CD4-positive, alpha-beta T cell treated with Interleukin-15 for 1 hour (primary cell): ENCODE measurements around the gene KRT13.
A peak's percentile ranks its signal among the peaks of the same experiment; 100 is the strongest.

Source experiments
- DNase-seq: peaks from one replicate; pipeline ENCODE4 v3.0.0-alpha.2; 2020

The KRT13 gene

DNA sequence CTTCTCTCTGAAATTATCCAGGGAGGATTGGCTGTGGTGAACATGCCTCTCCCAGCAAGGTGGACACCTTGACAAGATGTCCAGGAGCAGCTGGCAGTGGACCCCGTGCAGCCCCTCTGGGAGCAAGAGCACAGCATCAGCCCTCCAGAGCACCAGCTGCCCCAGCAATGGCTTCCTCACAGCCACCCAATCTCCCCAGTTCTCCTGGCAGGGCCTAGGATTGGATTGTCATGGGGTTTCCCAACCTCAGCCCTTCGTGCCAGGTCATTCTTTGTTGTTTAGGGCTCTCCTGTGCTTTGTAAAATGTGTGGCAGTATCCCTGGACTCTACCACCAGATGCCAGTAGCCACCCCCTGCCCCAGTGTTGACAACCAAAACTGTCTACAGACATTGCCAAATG lies 13.9 kb downstream of the KRT13 start:
- no peak for DNase-seq

DNA sequence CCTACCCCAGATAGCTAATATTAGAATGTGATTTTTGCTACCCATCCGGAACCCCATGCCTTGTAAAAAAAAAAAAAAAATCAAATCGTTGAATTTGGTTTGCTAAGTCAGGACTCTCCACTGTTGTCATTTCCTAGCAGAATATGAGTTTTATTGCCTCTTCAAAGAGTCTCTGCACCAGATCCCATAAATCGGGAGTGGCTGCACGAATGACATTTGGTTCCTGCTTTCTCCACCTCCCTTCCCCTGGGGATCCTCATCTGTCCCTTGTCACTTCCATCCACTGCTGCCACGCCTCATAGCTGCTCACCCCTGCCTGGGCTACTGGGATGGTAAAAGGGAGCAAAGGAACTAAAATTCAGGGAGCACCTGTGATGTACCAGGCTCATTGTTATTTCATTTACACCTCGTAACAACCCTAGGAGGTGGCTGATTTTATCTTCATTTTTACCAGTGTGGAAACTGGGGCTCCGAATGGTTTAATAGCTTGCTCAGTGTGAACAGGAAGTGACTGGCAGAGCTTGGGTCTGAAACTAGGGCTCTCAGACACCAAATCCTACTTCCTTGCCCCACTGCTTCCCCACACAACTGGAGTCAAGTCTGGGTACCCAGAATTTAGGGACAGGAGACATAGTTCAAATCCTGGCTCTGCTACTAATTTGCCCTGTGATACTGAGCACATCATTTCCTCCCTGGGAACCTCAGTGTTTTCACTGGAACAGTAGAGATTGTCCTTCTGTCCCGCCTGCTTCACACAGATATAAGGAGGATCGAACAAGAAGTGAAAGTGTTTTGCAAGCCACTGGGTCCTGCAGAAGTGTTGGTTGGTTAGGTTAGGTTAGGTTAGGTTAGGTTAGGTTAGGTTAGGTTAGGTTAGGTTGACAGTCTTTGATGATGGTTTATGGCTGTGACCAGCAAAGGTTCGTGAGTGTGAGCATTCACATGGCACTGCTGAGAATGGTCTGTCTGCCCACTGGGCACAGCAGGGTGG lies 15.1 kb downstream of the KRT13 start:
- no peak for DNase-seq

DNA sequence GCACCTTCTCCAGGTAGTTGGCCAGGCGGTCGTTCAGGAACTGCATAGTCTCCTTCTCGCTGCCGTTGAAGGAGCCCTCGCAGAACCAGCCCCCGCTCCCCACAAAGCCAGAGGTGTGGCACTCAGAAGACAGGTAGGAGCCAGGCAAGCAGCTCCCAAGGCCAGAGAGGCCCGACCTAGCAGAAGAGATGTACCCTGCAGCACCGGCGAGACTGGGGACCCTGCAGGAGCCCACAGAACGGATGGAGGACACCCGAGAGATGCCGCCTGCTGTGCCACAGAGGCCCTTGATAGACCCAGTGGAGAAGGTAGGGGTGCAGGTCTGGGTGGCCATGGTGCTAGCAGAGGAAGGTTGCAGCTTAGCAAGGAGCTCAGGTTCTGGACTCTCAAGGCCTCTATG lies 15.9 kb downstream of the KRT13 start, which contains the start of gene KRT36:
TSS of gene KRT36 (minus strand) at position 380 of the 400 bp plus-strand sequence. CDS start at position 334, 46 bp downstream.
- DNase-seq, result no peak

DNA sequence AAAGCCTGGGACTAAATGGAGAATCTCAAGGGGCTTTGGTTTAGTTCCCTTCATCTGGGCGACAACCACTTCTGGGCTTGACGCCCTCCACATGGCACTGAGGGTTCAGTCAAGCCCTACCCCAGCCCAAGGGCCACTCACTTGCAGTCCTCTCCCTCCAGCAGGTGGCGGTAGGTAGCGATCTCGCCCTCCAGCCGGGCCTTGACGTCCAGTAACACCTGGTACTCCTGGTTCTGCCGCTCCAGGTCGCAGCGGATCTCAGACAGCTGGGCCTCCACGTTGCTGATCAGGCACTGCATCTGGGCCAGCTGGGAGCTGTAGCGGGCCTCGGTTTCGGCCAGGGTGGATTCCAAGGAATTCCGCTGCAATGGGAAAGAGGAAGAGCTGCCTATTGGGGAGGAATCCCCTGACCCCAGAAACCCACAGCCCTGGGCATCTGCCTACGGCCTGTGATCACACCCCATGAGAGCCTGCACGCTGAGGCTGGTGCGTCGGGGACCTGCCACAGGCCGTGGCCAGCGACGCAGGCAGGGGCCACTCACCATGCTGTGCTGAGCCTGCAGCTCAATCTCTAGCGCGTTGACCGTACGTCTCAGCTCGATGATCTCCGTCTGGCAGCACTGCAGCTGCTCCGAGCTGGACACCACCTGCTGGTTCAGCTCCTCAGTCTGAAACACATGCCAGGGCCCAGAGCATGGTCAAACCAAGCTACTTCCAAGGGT lies 18.4 kb downstream of the KRT13 start:
- DNase-seq, result peak; percentile 33

DNA sequence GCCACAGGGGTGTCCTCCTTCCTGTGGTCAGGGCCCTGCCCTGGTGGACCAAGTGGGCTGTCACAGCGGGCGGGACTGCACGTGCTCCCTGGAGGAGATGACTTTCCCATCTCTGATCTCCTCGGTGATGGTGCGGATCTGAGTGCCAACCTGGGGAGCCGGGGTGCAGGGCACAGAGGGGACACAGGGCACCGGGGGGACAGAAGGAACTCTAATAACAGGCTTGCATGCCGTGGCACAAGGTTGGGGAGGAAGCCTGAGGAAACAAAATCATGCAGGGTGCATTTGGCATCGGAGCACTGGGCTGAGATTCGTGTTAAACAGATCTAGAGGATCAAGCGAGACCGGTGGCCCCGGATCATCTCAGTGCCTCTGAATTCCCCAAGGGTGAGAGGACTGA lies 19.1 kb downstream of the KRT13 start:
- no peak for DNase-seq

DNA sequence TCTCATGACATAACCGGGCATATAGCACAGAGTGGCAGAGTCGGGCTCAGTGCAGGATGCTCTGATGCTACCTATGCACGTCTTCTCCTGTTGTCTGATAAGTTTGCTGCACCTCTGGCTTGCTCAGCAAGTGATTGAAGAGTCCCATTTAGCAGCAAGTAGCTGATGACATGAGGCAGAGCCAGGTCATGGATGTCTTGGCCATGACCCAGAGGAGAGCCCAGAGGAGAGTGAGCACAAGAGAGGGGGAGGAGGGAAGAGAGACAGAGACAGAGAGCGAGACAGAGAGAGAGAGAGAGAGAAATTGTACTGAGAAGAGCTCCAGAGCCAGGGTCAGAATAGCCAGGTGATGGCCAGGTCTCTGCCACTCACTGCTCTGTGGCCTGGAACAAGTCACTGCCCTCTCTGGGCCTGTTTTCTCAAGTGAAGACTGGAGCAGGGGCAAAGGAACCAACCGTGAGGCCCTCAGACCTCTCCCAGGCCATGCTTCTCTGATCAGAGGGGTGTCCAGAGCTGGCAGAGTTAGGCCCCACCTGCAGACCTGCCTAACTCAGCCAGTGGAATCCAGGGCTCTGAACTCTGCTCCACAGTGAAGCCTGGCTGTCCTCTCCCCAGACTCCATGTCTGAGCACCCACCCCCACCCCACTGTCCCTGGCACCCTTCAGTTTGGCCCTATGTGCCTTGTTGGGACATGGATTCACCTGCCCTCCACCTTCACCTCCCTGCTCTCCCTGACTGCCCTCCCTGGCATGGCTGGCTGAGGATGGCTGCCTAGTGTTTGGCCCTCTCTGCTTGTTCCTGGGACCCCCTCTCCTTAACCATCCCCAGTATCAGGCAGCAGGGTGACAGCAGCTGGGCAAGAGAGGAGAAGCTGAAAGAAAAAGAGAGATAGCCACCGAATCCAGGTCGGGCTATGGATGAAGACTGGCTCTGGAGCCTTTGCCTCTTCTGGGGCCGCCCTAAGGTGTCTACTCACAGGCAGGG lies 20.2 kb downstream of the KRT13 start:
- no peak for DNase-seq

DNA sequence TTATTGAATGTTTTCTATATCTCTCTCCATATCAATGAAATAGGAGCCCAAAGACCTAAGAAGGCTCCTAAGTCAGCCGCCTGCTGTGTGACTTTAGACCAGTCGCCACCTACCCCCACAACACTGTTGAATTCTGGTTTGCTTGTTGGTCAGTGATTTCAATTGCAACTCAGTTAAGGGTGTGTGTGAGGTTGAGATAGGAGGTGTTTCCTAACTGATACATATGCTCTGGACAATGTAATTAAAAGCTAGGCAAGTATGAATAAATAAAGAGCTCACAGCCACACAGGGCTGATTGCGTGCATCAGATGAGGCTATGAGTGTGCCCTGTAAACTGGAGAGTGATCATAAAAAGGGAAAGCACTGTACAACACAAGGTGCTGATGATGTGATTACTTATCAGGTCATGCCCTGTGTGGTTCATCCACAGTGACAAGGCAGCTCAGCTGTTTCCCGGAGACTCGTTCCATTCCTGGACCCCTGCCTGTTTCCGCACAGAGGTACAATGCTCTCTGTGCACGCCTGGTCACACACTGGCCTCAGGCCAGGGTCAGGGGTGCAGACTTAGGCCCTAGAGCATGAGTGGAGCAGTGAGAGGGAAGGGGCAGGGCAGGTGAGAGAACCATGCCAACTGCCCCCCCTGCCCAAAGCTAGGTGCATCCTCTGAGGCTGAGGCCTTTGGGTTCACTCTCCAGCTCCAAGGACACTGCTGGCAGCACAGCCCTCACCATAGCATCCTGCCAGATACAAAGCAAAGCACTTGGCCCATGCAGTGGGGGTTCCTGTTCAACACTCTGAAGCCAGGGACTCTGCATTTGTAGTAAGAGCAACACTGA lies 21.2 kb downstream of the KRT13 start:
- DNase-seq, result no peak

DNA sequence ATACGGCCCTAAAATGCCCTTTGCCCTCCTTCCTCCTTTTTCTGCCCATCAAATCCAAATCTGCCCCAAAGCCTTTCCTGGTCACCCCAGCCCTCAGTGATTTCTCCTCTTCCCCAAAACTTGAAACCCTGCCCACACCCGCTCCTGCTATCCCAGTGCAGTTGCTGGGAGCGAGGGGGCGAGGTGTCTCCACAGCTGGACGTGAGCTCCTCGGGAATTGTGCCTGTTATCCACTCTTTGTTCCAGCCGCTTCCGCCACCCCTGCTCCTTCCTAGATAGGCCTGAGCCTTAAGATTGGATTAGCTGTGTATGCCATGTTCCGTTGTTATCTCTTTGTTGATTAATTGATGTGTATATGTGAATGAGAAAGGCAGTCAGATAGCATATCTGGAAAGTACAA lies 21.9 kb downstream of the KRT13 start:
- no peak for DNase-seq

DNA sequence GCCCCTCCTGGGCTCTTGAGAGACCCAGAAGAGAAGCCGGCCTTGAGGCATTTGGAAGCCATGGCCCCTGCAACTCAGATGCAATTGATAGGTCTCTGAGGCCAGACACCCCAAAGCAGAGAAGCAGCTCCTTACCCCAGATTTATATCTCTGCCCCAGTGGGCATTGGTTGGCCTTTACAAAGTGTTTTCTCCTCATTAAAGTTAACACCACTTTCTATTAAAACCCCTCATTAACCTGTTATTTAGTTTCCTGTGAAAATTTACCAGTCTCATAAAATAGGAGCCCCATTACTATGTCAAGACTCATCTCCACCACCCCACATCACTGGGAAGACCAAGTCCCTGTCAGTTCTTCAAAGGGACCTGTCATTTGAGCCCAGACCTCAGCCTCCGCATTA lies 24.4 kb downstream of the KRT13 start, which contains the start of gene KRT35:
TSS of gene KRT35 (minus strand) at position 116 of the 400 bp plus-strand sequence. CDS start at position 62, 54 bp downstream.
- DNase-seq, result no peak

DNA sequence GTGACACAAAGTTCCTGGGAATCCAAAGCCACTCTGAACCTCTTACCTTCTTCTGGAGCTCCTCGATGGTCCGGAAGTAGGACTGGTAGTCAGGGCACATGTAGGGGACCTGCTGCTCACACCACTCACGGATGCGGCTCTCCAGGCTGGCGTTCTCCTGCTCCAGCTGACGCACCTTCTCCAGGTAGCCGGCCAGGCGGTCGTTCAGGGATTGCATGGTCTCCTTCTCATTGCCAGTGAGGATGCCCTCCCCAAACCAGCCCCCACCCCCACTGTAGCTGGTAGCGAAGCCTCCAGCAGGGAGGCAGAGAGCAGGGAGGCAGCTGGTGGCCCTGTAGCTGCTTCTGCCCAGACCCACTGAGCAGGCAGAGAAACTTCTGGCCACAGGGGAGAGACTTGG lies 24.8 kb downstream of the KRT13 start:
- no peak for DNase-seq

DNA sequence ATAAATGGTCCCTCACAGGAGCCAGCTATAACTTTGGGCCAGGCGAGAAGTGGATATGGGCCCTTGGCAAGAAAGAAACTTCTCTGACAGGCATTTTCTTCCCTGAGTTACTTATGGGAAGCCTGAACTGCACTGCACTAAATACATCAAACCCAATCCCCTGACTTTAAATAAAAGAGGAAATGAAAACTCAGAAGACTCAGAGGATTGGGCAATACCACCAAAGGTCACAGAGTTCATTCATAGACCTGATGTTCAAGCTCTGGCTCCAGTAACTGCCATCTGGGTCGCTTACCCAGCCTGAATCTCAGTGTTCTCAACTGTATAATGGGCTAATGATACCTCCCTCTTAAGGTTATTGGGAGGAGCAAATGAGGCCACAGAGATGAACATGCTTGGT lies 25.3 kb downstream of the KRT13 start:
- no peak for DNase-seq

DNA sequence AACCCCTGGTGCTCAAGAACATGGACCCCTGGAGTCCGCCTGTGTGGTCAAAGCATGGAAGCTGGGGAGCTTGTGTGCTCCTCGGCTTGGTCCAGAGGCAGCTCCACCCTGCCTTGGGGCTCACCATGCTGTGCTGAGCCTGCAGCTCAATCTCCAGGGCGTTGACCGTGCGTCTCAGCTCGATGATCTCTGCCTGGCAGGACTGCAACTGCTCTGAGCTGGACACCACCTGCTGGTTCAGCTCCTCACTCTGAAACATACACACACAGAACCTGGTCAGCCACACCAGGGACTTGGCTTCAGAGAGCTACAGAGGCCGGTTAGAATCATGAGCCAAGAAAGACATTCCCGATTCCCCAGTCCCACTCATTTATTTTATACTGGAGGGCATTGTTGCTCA lies 27.2 kb downstream of the KRT13 start:
- no peak for DNase-seq

DNA sequence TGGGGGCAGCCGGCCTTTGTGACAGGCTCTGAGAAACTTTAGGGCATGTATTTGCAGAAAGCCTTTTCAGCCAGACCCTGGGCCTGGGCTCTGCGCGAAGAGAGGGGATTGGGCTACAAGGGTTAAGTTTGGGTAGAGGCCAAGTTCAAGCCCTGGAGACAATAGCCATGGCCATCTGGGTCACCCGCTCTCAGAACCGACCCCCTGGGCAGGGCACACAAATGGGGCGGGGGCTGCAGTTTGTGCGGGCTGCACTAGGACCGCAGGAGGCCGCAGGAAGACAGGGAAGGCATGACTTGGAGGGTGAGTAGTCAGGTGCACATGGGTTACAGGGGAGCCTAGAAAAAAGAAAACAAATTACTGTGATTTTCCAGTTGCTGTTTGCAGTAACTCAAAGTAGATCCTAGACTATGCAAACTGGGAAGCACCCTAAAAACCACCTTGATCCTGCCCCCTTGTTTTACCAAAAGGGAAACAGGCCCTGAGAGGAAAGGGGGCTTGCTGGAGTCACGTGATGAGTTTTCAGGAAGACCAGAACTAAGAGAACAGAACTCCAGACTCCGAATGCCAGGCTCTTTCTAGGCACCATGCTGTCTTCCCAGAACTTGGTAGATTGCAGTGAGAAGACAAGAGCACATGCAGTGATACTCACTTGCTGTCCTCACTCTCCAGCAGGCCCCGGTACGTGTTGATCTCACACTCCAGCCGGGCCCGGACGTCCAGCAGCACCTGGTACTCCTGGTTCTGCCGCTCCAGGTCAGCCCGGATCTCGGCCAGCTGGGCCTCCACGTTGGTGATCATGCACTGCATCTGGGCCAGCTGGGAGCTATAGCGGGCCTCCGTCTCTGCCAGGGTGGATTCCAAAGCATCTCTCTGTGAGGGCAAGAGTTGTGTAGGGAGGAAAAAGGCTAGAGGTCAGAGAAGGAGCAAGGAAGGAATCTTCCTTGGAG lies 28.3 kb downstream of the KRT13 start:
- no peak for DNase-seq

DNA sequence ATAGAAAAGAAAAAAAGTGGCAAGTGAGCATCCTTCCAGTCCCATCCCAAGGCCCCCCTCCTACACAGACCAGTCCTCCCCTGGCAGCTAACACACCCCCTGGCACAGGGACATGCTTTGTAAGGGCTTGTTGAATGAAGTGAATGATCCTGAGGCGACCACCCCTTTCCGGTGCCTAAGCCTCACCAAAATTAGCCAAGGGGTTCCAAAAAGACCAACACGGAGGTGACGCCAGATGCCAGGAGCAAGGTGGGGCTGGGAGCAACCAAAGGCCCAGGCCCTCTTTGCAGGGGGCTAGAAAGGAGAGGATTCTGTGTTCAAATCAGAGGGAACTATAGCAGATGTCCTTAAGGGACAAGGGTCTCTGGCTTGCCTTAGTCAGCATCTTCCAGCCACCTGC lies 30.0 kb downstream of the KRT13 start:
- no peak for DNase-seq

DNA sequence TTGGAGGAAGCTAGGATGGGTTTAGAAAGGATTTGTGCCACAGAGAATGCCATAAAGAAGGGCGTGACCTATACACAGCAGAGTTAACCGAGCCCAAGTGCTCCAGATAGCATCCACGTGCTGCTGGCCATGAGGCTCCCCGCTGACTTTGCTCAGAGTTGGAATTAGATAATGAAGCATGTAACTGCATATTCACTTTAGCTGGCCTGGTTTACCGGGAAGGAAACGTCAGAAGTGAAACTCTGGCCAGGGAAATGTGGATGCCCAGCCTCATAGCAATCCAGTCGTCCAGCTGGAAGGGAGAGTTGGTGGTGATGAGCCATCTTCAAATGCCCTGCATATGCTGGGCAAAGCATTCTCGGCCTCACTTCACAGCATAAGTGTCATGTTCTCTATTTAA lies 30.5 kb downstream of the KRT13 start:
- no peak for DNase-seq

DNA sequence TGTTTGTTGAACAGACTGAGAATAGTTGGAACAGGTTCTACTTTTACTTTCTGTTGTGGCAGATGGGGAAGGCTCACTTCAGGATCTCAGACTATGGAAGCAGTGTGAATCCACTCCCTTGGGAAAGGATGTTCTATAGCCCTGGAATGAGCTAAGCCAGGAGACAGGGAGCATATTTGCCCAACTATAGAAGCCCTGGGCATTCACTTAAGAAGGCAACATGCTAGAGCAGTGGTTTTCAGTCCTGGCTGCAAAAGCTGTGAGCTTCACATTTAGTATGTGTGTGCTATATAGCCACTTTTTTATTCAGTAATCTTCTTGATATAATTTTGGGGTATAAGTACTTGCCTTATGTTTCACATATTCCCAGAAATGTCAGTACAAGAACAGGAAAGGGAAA lies 37.1 kb downstream of the KRT13 start:
- no peak for DNase-seq

DNA sequence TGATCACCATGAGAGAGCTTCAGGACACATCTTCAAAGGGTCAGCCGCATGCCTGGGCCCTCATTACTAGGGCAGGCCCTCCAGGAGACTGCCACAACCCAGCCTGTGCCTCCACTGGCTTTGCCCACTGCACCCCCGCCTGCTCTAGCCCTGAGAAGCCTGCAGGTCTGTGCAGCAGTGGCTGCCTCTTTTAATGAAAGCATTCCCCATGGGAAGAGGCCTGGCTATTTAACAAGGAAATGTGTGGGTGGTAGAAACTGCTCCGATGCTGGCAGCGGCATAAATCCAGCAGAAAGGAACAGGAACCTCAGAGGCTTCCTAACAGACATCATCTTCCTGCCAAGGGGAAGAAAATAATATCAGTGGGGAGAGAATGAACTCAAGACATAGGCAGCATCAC lies 37.9 kb downstream of the KRT13 start:
- no peak for DNase-seq

DNA sequence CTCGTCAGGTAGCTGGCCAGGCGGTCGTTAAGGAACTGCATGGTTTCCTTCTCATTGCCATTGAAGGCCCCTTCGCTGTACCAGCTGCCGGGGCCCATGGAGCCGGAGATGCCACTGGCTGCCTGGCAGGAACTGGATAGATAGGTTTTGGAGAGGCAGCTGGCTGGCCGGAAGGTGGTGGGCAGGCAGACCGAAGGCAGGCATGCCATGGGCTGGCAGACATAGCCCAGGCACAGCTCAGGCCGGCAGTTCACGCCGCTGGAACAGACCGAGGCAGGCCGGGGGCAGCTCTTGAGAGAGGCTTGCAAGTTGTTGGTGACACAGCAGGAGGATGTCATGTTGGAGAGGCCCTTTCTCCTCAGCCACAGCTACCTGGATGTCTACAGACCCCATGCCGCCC lies 38.4 kb downstream of the KRT13 start, which contains the start of gene KRT32:
TSS of gene KRT32 (minus strand) at position 399 of the 400 bp plus-strand sequence. CDS start at position 338, 61 bp downstream.
- DNase-seq, result no peak

DNA sequence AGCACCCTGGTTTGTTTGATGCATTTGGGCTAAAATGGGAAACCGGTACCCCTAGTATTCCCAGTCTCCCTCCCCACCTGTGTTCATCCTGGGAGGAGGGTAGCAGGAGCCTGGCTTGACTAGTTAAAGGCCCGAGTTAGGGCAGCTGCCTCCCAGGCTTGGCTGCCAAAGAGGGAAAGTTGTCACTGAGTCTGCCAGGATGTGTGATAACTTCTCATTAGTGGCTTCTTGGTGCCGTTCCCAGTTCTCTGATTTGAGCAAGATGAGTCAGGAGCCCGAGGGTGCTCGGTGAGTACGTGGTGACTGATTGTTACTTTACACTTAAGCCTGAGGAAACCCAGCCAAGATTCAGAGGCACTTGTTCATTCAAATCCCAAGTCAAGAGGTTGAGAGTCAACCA lies 40.7 kb downstream of the KRT13 start:
- no peak for DNase-seq

DNA sequence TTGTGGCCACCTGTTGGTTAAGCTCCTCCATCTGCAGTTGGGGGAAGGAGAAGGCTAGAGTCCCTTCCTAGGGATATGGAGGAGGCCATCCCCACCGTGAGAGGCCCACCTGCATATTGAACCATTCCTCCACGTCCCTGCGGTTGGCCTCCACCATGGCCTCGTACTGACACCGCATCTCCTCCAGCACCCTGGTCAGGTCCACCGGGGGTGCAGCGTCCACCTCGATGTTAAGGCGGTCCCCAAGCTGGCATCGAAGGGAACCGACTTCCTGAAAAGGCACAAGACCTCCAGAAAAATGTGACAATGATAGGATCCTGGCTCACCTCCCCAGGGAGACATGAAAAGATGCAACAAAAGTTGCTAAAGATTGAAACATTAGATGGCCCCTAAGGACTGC lies 41.2 kb downstream of the KRT13 start:
- DNase-seq, result no peak
